ENCODE measurements around the gene TARDBP.
"Not testable (repeated sequence)": the region's sequence is repeated elsewhere in the genome, so short reads cannot be mapped to it uniquely, and the experiment has no call there.

TARDBP gene

GRCh38 chr1:11044086-11044848, 31.8 kb downstream of the TARDBP start:
- no peak for DNase-seq

DNA sequence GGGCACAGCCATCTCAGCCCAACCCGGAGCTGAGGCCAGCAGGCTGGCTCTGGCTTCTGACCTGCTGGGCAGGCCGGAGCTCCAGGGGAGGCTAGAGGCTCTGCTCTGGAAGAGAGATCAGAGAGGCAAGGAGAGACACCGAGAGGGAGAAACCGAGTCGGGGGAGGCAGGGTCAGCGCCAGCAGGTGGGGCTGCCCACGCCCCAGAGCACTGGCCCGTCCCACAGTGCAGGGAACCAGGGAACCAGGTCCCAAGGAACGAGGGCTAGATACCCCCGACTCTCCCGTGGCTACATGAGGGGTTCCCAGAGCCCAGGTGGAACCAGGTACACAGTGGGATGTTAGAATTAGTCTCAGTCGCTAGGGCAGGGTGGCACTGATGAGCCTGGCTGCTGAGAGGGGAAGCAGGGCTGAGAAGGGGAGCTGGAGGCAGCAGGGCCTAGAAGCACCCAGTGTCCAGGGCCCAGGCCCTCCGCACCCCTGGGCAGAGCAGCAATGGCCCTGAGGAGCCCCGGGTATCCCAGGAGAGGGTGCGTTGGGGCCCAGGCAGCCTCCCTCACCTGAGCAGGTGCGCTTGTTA, 32.5 kb downstream of the TARDBP start:
- DNase-seq: no peak

DNA sequence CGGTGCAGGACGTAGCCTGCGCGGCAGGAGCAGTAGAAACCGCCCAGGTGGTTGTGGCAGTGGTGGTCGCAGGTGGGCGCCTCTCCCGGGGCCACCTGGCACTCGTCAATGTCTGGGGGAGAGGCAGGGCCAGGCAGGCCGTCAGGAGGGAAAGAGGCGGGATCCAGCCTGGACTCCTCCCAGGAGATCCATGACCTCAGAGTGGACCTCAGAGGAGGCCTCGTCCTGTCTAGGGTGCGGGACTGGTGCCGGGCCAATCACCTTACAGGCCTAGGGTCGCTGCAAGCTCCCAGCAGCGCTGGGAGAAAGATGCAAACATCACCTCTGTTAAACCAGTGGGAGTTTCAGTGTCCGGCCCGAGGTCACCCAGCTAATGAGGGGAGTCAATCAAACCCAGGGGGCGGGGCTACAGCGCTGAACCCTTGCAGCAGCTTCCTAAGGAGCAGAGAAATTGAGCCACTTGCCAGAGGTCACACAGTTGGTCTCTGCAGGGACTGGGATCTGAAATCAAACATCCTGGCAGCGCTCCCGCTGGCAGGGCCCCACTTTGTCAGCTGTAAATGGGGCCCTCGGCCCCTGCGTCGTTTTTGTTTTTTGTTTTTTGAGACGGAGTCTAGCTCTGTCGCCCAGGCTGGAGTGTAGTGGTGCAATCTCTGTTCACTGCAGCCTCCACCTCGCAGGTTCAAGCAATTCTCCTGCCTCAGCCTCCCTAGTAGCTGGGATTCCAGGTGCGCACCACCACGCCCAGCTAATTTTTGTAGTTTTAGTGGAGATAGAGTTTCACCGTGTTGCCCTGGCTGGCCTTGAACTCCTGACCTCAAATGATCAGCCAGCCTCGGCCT, 33.2 kb downstream of the TARDBP start:
- DNase-seq: no peak

GRCh38 chr1:11046270-11046566, 33.8 kb downstream of the TARDBP start:
- DNase-seq: no peak

DNA sequence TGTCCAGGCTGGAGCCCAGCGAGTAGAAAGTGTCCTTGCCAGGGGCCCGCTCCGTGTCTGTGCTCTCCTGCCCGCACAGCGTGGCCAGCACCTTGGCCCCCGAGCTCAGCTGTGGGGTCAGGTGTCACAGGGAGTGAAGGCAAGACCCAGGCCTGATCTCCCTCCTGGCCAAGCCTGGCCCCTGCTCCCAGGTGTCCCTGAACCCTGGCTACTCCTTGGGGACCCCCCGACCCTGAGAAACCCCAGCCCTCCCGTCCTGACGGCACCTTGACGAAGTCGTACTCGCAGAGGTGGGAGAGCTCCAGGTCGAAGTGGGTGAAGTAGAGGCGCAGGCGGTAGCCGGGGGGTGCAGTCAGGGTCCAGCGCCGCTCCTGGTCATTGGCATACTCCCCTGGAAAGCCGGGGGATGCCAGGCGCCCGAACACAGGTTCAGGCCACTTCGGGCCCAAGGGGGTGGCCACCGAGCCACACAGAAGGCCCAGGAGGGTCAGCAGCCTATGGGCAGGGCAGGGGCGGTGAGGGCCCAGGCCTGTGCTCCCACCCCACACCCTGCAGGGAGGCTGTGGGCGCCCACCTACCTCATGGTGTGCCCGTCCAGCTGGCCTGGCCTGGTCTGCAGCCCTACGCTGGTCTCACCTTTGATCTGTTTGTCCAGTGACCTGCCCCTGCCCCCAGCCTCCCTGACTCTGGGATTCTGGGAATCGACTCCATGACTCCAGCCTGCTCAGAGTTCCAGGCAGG, 34.3 kb downstream of the TARDBP start, which contains the start of gene MASP2:
MASP2 (minus strand) TSS at position 615 of the 741 bp plus-strand sequence; CDS start at position 583, 32 bp downstream.
- DNase-seq: no peak

DNA sequence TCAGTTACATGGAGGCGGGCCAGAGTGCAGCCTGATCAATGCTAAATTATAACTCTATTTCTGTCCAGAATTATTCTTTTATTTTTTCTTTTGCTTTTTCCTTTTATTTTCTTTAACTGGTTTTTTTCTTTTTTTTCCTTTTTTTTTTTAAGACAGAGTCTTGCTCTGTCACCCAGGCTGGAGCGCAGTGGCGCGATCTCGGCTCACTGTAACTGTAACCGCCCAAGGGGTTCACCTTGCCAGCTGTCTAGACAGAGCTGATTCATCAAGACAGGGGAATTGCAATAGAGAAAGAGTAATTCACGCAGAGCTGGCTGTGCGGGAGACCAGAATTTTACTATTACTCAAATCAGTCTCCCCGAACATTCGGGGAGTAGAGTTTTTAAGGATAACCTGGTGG, 38.7 kb downstream of the TARDBP start:
- DNase-seq: not testable (repeated sequence)

DNA sequence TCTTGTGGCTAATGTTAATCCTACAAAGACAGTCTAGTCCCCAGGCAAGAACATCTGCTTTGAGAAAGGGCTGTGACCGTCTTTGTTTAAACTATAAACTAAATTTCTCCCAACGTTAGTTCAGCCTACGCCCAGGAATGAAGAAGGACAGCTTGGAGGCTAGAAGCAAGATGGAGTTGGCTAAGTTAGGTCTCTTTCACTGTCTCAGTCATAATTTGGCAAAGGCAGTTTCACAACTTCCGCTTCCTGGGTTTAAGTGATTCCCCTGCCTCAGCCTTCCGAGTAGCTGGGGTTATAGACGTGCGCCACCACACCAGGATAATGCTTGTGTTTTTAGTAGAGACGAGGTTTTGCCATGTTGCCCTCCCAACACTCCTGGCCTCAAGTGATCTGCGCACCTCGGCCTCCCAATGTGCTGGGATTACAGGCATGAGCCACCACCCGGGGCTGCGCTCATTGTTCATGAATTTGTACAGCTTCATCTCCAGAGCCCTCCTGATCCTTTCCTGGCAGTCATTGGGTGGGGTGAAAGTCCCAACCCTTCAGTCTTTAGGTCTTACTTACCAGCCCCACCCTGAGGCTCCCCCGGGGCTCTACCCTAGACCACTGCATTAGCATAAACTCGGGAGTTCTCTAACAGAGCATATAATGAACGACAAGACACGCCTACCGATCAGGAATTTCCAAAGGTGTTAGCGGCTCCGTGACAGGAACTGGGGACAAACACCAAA, 39.5 kb downstream of the TARDBP start:
- no peak for DNase-seq

GRCh38 chr1:11052839-11053757, 40.6 kb downstream of the TARDBP start:
- DNase-seq: no peak

- no peak for DNase-seq
These were observed 41.3 kb downstream of the TARDBP start for GRCh38 chr1:11053758-11054137.

DNA sequence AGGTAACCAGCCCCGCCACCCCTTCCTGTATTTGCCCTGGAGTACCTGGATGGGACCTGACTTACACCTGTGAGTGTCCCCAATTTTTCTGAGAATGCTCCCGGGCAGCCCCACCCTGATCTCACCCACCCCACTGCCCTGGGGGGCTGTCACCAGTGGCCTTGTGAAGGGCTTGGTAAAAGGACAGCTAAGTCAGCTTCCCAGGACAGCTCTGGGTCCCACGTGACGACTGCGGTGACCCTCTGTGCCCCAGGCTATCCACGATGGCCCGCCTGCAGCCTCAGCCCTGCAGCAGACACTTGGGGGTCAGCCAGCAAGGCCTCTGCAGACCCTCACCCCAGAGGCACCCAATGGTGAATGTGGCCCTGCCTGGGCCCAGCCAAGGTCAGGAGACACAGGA, 41.7 kb downstream of the TARDBP start:
- DNase-seq: no peak

- no peak for DNase-seq
These were observed 42.2 kb downstream of the TARDBP start for GRCh38 chr1:11054666-11055065.

- DNase-seq: no peak
These were observed 43.2 kb downstream of the TARDBP start for GRCh38 chr1:11055676-11056075.

GRCh38 chr1:11056504-11056903, 44.0 kb downstream of the TARDBP start:
- DNase-seq: no peak

DNA sequence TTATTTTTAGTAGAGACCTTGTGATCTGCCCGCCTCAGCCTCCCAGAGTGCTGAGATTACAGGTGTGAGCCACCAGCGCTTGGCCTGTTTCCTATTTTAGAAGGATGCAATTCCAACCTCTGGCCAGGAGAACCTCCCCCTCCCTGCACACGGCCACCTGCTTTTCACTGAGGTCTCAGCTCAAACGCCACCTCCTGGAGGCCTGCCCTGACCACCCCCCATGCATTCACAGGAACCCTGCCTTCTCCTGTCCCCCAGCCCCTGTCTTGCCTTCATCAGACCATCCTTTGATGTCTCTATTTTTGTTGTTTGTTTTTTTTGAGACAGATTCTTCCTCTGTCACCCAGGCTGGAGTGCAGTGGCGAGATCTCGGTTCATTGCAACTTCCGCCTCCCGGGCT, 45.0 kb downstream of the TARDBP start:
- DNase-seq: no peak

DNA sequence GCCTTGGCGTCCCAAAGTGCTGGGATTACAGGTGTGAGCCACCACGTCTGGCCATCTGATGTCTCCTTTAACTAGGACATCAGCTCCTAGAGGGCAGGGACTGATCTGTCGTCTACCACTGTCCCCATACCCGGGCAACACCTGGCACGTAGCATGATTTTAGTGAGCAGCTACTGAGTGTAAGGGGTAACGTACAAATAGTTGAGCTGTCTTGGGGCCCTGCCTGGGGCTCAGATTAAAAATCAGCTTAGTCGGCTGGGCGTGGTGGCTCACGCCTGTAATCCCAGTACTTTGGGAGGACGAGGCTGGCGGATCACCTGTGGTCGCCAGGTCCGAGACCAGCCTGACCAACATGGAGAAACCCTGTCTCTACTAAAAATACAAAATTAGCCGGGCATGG, 45.6 kb downstream of the TARDBP start:
- no peak for DNase-seq

DNA sequence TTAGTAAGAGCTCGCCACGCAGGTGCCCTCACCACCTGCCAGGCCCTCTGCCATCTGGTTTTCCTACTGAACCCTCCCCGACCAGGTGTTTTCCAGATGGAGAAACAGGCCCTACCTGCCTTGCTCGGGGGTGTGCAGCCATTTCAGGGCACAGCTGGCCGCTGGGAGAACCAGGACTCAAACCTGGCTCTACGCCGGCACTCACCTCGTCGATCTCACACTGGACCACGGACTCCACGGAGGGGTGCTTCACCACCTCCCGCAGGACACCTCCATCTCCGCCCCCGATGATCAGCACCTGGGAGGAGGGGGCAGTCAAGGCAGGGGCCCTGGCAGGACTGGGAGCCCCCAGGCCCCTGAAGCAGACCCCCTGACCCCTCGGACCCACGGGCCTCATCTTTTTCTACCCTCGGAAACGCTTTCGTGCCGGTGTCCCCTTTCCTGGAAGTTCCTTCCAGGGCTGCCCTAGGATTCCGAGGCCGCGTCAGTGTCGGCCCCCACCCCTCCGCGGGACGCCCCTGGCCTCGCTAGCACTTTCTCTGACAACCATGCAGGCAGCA, 46.2 kb downstream of the TARDBP start:
- DNase-seq: no peak

DNA sequence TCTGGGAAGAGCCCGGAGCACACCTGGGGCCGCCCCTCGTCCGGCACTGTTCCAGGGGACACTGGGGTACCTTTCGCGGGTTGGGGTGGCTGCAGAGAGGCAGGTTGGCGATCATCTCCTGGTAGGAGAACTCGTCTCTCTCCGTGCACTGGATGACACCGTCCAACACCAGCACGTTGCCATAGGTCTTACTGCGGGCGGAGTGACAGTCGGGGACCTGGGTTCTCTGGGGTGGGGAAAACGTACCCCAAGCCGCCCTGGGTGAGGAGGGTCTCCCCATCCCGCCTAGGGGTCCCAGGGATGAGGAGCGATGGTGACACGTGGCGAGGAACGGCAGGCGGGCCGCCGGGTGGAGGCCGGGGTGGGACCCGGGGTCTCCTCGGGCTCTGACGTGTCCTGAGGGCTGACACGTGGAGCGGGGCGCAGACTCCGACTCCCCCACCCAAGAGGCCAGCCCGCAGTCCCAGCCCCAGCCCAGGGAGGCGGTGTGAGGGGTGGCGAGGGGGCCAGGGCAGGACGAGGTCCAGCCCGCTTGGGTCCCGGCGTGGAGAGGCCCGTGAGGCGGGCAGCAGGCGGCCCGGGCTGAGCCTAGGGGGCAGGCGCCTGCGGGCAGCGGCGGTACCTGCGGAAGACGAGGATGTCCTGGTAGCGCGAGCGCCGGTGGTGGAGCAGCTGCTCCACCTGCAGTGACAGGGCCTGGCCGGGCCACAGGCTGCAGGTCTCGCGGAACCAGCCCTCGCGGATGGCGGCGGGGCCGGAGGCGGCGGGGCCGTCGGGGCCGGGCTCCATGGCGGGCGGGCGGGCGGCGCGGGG, 46.9 kb downstream of the TARDBP start:
- DNase-seq: no peak

- peak; percentile 94 for DNase-seq
These were observed 47.7 kb downstream of the TARDBP start, which contains the start of gene SRM for GRCh38 chr1:11059968-11060830. TSS of gene SRM (minus strand) at chr1:11060018. CDS start at chr1:11059943, 75 bp downstream.
